ENCODE measurements around the gene DLL3.
"Not testable (repeated sequence)": the region's sequence is repeated elsewhere in the genome, so short reads cannot be mapped to it uniquely, and the experiment has no call there.

- TF ChIP-seq CTCF, POLR2A (IDR thresholded peaks at IDR 0.05): not testable (repeated sequence)
These were observed 19.4 kb upstream of the DLL3 start for GRCh38 chr19:39479319-39479801.
